IMR-90 (cell line): ENCODE data around the gene CFAP91. TPM values are rescaled to one million over a fixed set of nuclear protein-coding genes. Genes with fewer than 3 reads are reported as not detected.

Experiments
- ATAC-seq: fragments of 200-7000 bp; cut with Tn5 transposase; 2 replicates; pipeline ENCODE4 v1.9.1; 2020; ENCODE audit warnings: low read depth, mild to moderate bottlenecking, moderate library complexity
- BruUV-seq: library from RNA; stranded (reverse); fragments of 400-500 nt; replicated peaks from 2 replicates; lab custom pipeline; 2021; lab: Mats Ljungman, UMichigan
- CTCF ChIA-PET: fragments of 300-600 bp; formaldehyde crosslinking; extraction: SDS; loops from one replicate; lab custom pipeline; 2021; ENCODE audit warnings: antibody characterized with exemption; lab: Yijun Ruan, JAX
- POLR2A ChIA-PET: fragments of 300-600 bp; sonication (Branson Sonifier 250); formaldehyde crosslinking; loops from one replicate; lab custom pipeline; 2022; ENCODE audit warnings: antibody characterized with exemption; ENCODE audit not compliant: unreplicated experiment; lab: Charles Lee
- DNase-seq: peaks from one replicate; pipeline ENCODE4 v3.0.0; 2013
- H2AFZ ChIP-seq: replicated peaks from 2 replicates; pipeline ENCODE3; 2013; ENCODE audit warnings: low read length, mild to moderate bottlenecking; ENCODE audit not compliant: poor library complexity
- H2AK5ac ChIP-seq: 2 replicates; pipeline ENCODE4 v1.6.1; 2013; ENCODE audit warnings: low read depth, low read length, inconsistent platforms
- H2AK9ac ChIP-seq: replicated peaks from 2 replicates; pipeline ENCODE3; 2013; ENCODE audit warnings: mild to moderate bottlenecking, low read depth, low read length, moderate library complexity; ENCODE audit not compliant: poor library complexity
- H2BK120ac ChIP-seq: 2 replicates; pipeline ENCODE4 v1.6.1; 2013; ENCODE audit warnings: low read depth, low read length, inconsistent platforms
- H2BK15ac ChIP-seq: 3 replicates; pipeline ENCODE4 v1.6.1; 2013; ENCODE audit warnings: low read depth, low read length, inconsistent platforms
- H2BK20ac ChIP-seq: 2 replicates; pipeline ENCODE4 v1.6.1; 2013; ENCODE audit warnings: low read depth, mild to moderate bottlenecking, inconsistent platforms, low read length, moderate library complexity
- H2BK5ac ChIP-seq: 2 replicates; pipeline ENCODE4 v1.6.1; 2013; ENCODE audit warnings: mild to moderate bottlenecking, low read depth, low read length, inconsistent platforms; ENCODE audit not compliant: poor library complexity, severe bottlenecking
- H3K14ac ChIP-seq: replicated peaks from 2 replicates; pipeline ENCODE4 v1.6.1; 2013; ENCODE audit warnings: low read depth, low read length, inconsistent platforms
- H3K18ac ChIP-seq: 2 replicates; pipeline ENCODE4 v1.6.1; 2013; ENCODE audit warnings: low read depth, low read length, control low read depth
- H3K23ac ChIP-seq: 2 replicates; pipeline ENCODE4 v1.6.1; 2013; ENCODE audit warnings: low read depth, low read length, inconsistent platforms
- H3K27ac ChIP-seq: 2 replicates; pipeline ENCODE4 v1.5.1; 2013; ENCODE audit warnings: mild to moderate bottlenecking, control low read depth, low read length; ENCODE audit not compliant: insufficient read depth
- H3K27me3 ChIP-seq: 2 replicates; pipeline ENCODE4 v1.6.1; 2013; ENCODE audit warnings: low read length; ENCODE audit not compliant: control insufficient read depth, insufficient read depth
- H3K36me3 ChIP-seq: 2 replicates; pipeline ENCODE4 v1.6.1; 2013; ENCODE audit warnings: low read length, mixed read lengths; ENCODE audit not compliant: control insufficient read depth, insufficient read depth
- H3K4ac ChIP-seq: 2 replicates; pipeline ENCODE4 v1.6.1; 2013; ENCODE audit warnings: low read depth, low read length, inconsistent platforms
- H3K4me1 ChIP-seq: 2 replicates; pipeline ENCODE4 v1.6.1; 2013; ENCODE audit warnings: low read length, mixed read lengths; ENCODE audit not compliant: control insufficient read depth, insufficient read depth
- H3K4me2 ChIP-seq: 2 replicates; pipeline ENCODE4 v1.6.1; 2013; ENCODE audit warnings: low read depth, mild to moderate bottlenecking, control low read depth, low read length, moderate library complexity
- H3K4me3 ChIP-seq: 2 replicates; pipeline ENCODE4 v1.5.1; 2013; ENCODE audit warnings: low read depth, mild to moderate bottlenecking, control low read depth, low read length, moderate library complexity; ENCODE audit not compliant: insufficient read depth
- H3K56ac ChIP-seq: 2 replicates; pipeline ENCODE4 v1.6.1; 2013; ENCODE audit warnings: low read length, inconsistent platforms; ENCODE audit not compliant: insufficient read depth; ENCODE audit errors: extremely low read depth
- H3K79me1 ChIP-seq, 2 experiments: 2 replicates each; pipeline ENCODE4 v1.6.1; 2013; ENCODE audit warnings: low read length in 2 of 2, inconsistent platforms in 1 of 2, low read depth in 1 of 2
- H3K9ac ChIP-seq: 2 replicates; pipeline ENCODE4 v1.6.1; 2013; ENCODE audit warnings: low read depth, low read length, control low read depth
- H3K9me1 ChIP-seq: 2 replicates; pipeline ENCODE4 v1.6.1; 2013; ENCODE audit warnings: low read length, inconsistent platforms; ENCODE audit not compliant: insufficient read depth
- H3K9me3 ChIP-seq: 2 replicates; pipeline ENCODE4 v1.6.1; 2013; ENCODE audit warnings: low read length; ENCODE audit not compliant: control insufficient read depth, insufficient read depth
- H4K20me1 ChIP-seq: 2 replicates; pipeline ENCODE4 v1.6.1; 2013; ENCODE audit warnings: low read length, inconsistent platforms; ENCODE audit not compliant: insufficient read depth
- H4K5ac ChIP-seq: 2 replicates; pipeline ENCODE4 v1.6.1; 2013; ENCODE audit warnings: mild to moderate bottlenecking, low read depth, low read length, control low read depth
- H4K8ac ChIP-seq, 2 experiments: 2 replicates each; pipeline ENCODE4 v1.6.1; 2013; ENCODE audit warnings: low read depth in 2 of 2, low read length in 2 of 2, control low read depth in 1 of 2, inconsistent platforms in 1 of 2
- H4K91ac ChIP-seq: 2 replicates; pipeline ENCODE4 v1.6.1; 2013; ENCODE audit warnings: low read depth, low read length, inconsistent platforms; ENCODE audit not compliant: insufficient read depth
- MXI1 ChIP-seq: IDR thresholded peaks from 2 replicates; pipeline ENCODE4 v1.6.1; 2012; ENCODE audit warnings: low read depth, mild to moderate bottlenecking, low read length, moderate library complexity, borderline replicate concordance
- RCOR1 ChIP-seq: IDR thresholded peaks from 2 replicates; pipeline ENCODE4 v1.6.1; 2012; ENCODE audit warnings: mild to moderate bottlenecking, low read length, improper control_type of control experiment; ENCODE audit not compliant: insufficient replicate concordance
- USF2 ChIP-seq: fragments of 150-350 bp; IDR thresholded peaks from 2 replicates; pipeline ENCODE4 v1.6.1; 2017; ENCODE audit warnings: mild to moderate bottlenecking, antibody characterized with exemption, low read length, low read depth
- WGBS, 2 experiments: methylation state at CpG; one replicate each; pipeline versions ENCODE4 v1.1.5 to v1.1.7; 2013; ENCODE audit warnings: missing lambda C conversion rate in 2 of 2; ENCODE audit not compliant: insufficient read length in 1 of 2; ENCODE audit errors: extremely low coverage in 2 of 2; 5-methylcytosine and 5-hydroxymethylcytosine counted together
- dilution Hi-C: fragments of 300-500 bp; cut with HindIII; formaldehyde crosslinking; loops from one replicate; pipeline ENCODE4 v1.14.3; 2018; ENCODE audit warnings: low sequenced_read_pairs; ENCODE audit not compliant: unreplicated experiment
- in situ Hi-C: fragments of 300-500 bp; cut with MboI; formaldehyde crosslinking; loops from 3 replicates; pipeline ENCODE4 v1.14.3; 2019; ENCODE audit warnings: low sequenced_read_pairs, inconsistent platforms, mixed read lengths
- intact Hi-C: fragments of 100-400 bp; cut with micrococcal nuclease; formaldehyde crosslinking; loops from 2 replicates; pipeline ENCODE4 v1.10.0; 2022
- polyA plus RNA-seq, 3 experiments: library from polyadenylated mRNA; depleted of rRNA; stranded (reverse); fragments of >200 nt; gene quantifications; 2 replicates each; pipeline ENCODE4 v1.2.3, GENCODE V29; 2012; ENCODE audit warnings: low replicate concordance in 1 of 3
- total RNA-seq: library from RNA; depleted of rRNA; stranded (reverse); fragments of >200 nt; gene quantifications from 2 replicates; pipeline ENCODE4 v1.2.3, GENCODE V29; 2012

Gene CFAP91
- total and polyA plus RNA-seq, 2 of the 4 experiments (the other 2 are of a cell fraction): not detected

GRCh38 chr3:119741657-119742590 lies 39.1 kb downstream of the CFAP91 start:
- CTCF ChIA-PET: interaction anchor here (1.2 kb wide), 1 partner anchor 9 kb away, joined by 4 read pairs; no protein-coding TSS in a partner anchor
- no CpG with 5 or more reads among the region's 5 CpGs for WGBS, 2 experiments
- H3K14ac ChIP-seq: no peak overlapping the region

More at GRCh38 chr3:119741657-119742590, 39.1 kb downstream of the CFAP91 start:
- ATAC-seq: no peak
- Histone ChIP-seq H3K56ac (no peak overlapping the region), H4K8ac (no peak overlapping the region), H3K4ac (no peak overlapping the region), H2AFZ (no peak overlapping the region), H3K4me2 (no peak overlapping the region), H2BK120ac (no peak overlapping the region), H4K20me1 (no peaks in the 10 kb centered on the region), H2AK5ac (no peak overlapping the region), H3K27me3 (peaks cover 9% of the 10 kb centered on the region), H3K4me1 (no peaks in the 10 kb centered on the region), H3K9me3 (no peaks in the 10 kb centered on the region), H4K5ac (no peak overlapping the region), H2AK9ac (no peak overlapping the region), H4K91ac (no peak overlapping the region), H2BK15ac (no peak overlapping the region), H2BK5ac (no peak overlapping the region), H3K9me1 (no peaks in the 10 kb centered on the region), H3K79me1 (no peaks in the 10 kb centered on the region), H3K27ac (no peak overlapping the region), H2BK20ac (no peak overlapping the region), H3K36me3 (no peaks in the 10 kb centered on the region), H3K18ac (no peak overlapping the region), H3K4me3 (no peak overlapping the region), H3K23ac (no peak overlapping the region), H3K9ac (no peak overlapping the region)
- in situ Hi-C loops: no loop called here
- TF ChIP-seq USF2 (no peak), MXI1 (no peak), RCOR1 (no peak)
- BruUV-seq: no TSS peak
- POLR2A ChIA-PET: no interaction called here
- dilution Hi-C loops: no loop called here
- intact Hi-C loops: no loop called here
- no peak for DNase-seq
